Bone marrow (tissue), 2 donors: Measurements from ENCODE around the gene VPS37D.
A peak's percentile ranks its signal among the peaks of the same experiment; 100 is the strongest.
"Not testable (repeated sequence)": the region's sequence is repeated elsewhere in the genome, so short reads cannot be mapped to it uniquely, and the experiment has no call there.

Experiments
- DNase-seq, 2 donors: peaks; one replicate each; lab custom pipeline; 2025; lab: John Stamatoyannopoulos, UW

The VPS37D gene

GRCh38 chr7:73667344-73668102 lies at the start of gene VPS37D:
VPS37D (plus strand) TSS chr7:73667831; CDS start chr7:73667959, 128 bp downstream.
- DNase-seq, result peak; percentile 56 to 78

GRCh38 chr7:73618538-73618937 lies 49.1 kb upstream of the VPS37D start:
- DNase-seq, result no peak

- not testable (repeated sequence) for DNase-seq
These were observed 48.2 kb upstream of the VPS37D start for GRCh38 chr7:73619394-73619793.

- no peak for DNase-seq
These were observed 46.2 kb upstream of the VPS37D start for GRCh38 chr7:73621168-73622063.

GRCh38 chr7:73622527-73622908 lies 45.1 kb upstream of the VPS37D start:
- DNase-seq, result no peak

GRCh38 chr7:73622909-73623797 lies 44.5 kb upstream of the VPS37D start:
- no peak for DNase-seq

GRCh38 chr7:73623798-73624668 lies 43.6 kb upstream of the VPS37D start, which contains the start of gene MLXIPL:
MLXIPL (minus strand) TSS chr7:73624522; CDS start chr7:73624492, 30 bp downstream.
- DNase-seq, result peak in 1 of 2 donors; percentile 36

GRCh38 chr7:73624669-73625001 lies 43.0 kb upstream of the VPS37D start:
- DNase-seq, result no peak

GRCh38 chr7:73625276-73625675 lies 42.4 kb upstream of the VPS37D start:
- DNase-seq, result no peak

- no peak for DNase-seq
These were observed 40.8 kb upstream of the VPS37D start for GRCh38 chr7:73626814-73627213.

GRCh38 chr7:73628504-73628903 lies 39.1 kb upstream of the VPS37D start:
- DNase-seq, result no peak

- DNase-seq, result no peak
These were observed 36.1 kb upstream of the VPS37D start for GRCh38 chr7:73631558-73631957.

- no peak for DNase-seq
These were observed 34.3 kb upstream of the VPS37D start for GRCh38 chr7:73633323-73633722.

GRCh38 chr7:73633844-73634243 lies 33.8 kb upstream of the VPS37D start:
- no peak for DNase-seq

GRCh38 chr7:73635428-73636200 lies 32.0 kb upstream of the VPS37D start:
- DNase-seq, result no peak

GRCh38 chr7:73638911-73639310 lies 28.7 kb upstream of the VPS37D start:
- DNase-seq, result no peak

GRCh38 chr7:73642834-73643233 lies 24.8 kb upstream of the VPS37D start:
- DNase-seq, result no peak

GRCh38 chr7:73644688-73645286 lies 22.8 kb upstream of the VPS37D start:
- no peak for DNase-seq

GRCh38 chr7:73645643-73646174 lies 21.9 kb upstream of the VPS37D start:
- DNase-seq, result no peak
